Measurements from ENCODE around the gene STOML1.
"Not testable (repeated sequence)": the region's sequence is repeated elsewhere in the genome, so short reads cannot be mapped to it uniquely, and the experiment has no call there.

The STOML1 gene

GRCh38 chr15:73944161-73945129 lies 47.6 kb downstream of the STOML1 start:
- DNase-seq, result no peak

DNA sequence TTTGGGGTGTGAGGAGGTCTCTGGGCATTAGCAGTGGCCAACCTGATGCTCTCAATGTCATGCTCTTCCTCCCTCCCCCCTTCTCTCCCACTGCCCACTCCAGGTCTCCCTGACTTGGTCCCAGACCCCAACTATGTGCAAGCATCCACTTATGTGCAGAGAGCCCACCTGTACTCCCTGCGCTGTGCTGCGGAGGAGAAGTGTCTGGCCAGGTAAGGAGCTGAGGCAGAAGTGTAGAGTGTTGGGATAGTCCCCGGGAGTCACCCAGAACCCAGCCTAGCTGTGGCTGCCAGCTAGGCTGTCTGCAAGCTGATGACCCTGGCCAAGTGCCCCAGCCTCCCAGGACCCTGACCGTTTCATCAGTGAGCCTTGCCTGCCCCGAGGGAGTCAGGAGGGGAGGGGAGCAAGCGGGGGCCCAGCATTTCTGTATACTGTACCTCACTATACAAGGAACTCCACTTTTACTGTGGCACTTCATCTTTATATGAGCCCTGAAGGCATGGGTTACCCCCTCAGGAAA lies 49.3 kb downstream of the STOML1 start:
- DNase-seq, result no peak

DNA sequence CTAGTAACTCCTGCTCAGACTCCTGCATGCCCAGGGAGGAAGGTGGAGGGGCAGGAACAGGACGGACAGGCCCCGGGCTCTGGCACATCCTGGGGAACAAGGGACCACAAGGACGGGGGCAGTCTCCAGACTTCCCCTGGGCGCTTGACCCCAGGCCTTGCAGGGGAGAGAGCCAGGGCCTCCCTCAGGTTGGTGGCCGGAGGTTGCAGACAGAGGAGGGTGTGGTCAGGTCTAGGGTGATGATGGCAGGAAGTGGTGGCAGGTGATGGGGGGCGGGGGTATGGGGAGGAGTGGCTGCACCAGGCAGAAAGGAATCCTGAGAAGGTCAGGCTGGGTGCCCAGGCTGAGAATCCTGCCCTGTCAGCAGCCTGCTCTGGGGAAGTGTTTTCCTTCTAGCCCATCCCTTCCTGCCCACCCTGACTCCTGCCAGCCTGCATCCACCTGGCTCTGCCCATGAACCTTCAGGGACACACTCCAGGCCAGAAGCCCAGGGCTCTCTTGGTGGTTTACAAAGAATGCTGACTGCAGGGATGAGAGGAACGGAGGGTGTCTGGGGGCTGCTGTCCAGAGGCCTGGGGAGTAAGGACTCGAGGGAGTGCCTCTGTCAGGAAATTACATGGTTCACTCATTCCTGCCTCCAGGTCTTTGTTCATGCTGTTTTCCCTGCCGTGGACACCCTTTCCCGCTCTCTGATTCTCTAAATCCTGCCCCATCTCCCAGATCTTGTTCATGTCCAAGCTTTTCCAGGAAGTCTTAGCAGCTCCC lies 50.0 kb downstream of the STOML1 start:
- DNase-seq, result peak; percentile 58

DNA sequence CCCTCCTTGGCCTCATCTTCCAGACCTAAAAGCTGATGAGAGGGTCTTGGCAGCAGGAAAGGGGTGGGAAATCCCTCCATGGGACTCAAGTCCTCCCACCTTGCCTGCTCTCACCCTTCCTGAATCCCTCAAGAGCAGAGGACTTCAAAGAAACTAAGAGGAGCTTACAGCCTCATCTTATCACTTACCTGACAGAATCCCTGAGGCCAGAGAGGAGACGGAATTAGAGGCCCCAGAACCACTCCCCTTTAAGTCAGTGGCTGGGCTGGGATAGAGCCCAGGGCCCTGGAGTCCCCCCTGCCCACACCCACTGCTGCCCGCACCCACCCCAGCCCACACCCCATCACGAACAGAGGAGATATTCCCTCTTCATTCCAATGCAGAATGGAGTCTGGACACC lies 50.6 kb downstream of the STOML1 start:
- DNase-seq, result no peak

- peak; percentile 84 for DNase-seq
Measured at GRCh38 chr15:73941044-73941443, 51.1 kb downstream of the STOML1 start.

- peak; percentile 30 for DNase-seq
Measured at GRCh38 chr15:73940061-73940981, 51.8 kb downstream of the STOML1 start.

GRCh38 chr15:73939138-73939537 lies 53.0 kb downstream of the STOML1 start:
- DNase-seq, result no peak

DNA sequence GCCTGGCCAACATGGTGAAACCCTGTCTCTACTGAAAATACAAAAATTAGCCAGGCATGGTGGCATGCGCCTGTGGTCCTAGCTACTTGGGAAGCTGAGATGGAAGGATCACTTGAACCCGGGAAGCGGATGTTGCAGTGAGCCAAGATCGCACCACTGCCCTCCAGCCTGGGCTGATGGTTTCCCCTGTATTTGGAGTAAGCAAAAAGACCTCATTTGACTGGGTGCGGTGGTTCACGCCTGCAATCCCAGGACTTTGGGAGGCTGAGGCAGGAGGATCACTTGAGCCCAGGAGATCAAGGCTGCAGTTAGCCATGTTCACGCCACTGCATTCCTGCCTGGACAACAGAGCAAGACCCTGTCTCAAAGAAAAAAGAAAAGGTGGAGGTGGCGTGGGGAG lies 53.6 kb downstream of the STOML1 start:
- not testable (repeated sequence) for DNase-seq

GRCh38 chr15:73937726-73938125 lies 54.4 kb downstream of the STOML1 start:
- no peak for DNase-seq

- DNase-seq, result no peak
Measured at GRCh38 chr15:73937296-73937695, 54.8 kb downstream of the STOML1 start.

- DNase-seq, result no peak
Measured at GRCh38 chr15:73936588-73937290, 55.4 kb downstream of the STOML1 start.

DNA sequence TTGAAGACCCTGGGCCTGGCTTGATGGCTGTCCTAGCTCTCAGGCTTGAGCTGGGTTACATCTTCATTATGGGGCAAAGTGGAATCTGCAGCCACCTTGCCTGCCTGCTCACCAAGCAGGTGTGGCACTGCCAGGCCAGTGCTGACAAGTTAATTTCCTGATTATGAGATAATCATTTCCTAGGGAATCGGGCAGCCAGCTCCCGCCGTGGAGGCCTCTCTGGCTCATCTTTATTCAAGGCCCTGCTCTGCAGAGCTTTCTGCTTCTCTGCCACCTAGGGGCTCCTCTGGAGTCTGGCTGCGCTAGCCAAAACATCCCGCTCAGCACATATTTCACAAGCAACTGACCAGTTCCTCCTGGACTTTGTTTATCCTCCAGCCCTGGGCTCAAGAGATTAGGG lies 55.9 kb downstream of the STOML1 start:
- DNase-seq, result peak; percentile 72

DNA sequence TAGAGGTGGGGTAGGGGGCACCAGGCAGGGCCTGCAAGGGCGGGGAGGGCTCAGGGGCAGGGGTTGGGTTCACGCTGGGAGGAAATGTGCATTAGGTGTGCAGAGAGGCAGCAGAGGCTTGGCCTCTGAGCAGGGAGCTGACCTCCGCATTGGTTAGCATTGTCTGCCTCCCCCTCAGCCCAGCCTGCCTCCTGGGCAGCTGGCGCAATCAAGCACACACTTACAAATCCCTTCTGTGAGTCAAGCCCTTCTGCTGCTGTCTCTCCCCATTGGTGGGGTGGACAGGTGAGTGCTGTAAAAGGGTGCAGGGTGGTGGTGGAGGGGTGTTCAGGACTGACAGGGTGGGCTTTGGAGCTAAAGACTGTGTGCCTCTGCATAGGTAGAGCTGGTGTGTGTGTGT lies 56.5 kb downstream of the STOML1 start:
- DNase-seq, result peak; percentile 77

DNA sequence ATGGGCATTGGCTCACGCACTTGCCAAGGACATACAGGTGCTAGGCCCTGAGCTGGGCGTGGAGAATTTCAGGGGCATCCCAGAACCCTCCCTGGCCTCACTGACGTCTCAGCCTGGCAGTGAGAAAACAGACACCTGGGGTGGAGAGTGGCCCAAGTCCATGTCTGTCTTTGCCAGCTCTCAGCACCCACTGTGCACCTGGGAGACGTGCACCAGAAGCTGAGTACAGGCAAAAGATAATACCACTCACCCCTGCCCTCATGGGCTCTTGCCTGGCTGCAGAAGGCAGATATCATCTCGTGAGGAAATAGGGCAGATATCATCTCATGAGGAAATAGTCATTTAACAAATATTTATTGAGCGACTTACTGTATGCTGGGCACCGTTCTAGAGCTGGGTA lies 57.8 kb downstream of the STOML1 start:
- DNase-seq, result no peak

DNA sequence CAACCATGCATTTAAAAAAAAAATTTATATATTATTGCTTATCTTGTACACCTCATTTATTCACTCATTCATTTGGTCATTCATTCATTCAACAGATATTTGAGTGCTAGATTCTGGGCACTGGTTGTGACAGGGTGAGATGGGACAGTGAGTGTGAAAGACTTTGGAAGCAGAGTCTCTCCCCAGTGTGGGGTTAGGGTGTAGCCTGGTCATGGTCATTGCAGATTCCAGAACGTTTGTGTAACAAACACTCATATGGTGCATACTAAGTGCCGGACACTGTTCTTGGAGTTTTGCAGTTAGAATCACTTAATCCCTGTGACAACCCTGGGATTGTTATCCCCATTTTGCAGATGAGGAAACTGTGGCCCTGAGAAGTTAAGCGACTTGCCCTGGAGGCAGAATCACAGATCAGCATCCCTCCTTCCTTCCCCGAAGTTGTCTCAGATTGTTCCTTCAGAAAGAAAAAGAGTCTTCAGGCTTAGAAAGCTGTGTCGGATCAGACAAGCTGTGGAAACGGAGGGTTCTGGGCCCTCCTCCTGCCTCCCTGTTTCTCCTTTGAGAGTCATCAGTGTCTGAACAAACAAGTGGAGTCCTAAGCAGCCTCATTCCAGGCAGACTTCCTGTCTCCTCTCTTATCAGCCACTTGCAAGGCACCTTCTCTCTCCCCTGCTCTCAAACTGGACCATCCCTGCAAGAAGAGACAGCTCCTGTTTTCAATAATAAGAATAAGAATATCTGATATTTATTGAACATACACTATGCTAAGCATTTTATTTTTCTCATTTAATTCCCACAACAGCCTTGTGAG lies 59.5 kb downstream of the STOML1 start:
- no peak for DNase-seq

DNA sequence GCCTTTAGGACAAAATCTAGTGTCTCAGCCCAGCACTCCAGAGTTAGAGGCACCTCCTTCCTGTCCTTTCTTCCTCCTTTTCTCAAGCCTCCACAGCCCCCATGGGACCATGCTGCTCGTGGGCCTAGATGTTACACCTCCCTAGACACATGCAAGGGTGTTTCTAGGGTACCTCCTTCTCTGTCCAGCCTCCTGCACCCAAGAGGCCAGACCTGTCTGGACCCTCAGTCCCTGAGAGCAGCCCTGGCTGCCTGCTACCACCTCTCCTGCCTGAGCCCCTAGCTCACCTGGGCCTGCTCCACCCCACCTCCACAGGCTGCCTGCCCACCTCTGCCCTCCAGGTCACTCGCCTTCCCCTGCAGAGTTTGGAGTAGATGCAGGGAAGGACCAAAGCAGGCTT lies 60.7 kb downstream of the STOML1 start:
- DNase-seq, result no peak

GRCh38 chr15:73930790-73931281 lies 61.3 kb downstream of the STOML1 start:
- DNase-seq, result no peak

GRCh38 chr15:73930371-73930770 lies 61.7 kb downstream of the STOML1 start:
- peak; percentile 88 for DNase-seq

DNA sequence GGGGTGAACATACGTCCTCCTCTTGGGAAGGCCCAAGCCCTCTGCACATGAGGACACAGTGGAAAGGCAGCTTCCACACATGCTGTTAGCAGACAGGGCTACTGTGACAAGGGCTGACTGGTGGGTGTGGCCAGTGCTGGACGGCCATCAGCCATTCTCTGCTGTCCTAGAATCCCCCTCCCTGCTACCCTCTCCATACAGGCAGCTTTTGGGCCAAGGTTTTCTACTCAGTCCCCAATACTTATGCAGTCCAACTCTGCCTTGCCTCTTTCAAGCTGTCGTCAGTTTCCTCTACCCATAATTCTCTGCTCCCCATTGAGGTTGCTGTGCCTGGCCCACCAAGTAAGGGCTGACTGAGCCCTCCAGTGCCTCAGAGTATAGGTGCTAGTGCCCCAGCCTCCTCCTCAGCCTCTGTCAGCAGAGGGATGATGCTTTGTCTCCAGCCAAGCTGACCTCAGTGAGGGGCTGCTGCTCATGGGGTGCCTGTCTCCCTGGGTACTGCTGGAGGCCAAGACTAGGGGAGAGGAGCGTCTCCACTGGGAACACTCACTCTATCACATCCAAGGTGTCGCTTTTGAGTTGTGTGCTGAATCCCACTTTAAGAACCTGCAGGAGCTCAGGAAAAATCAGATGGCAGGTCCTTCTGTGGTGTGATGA lies 63.0 kb downstream of the STOML1 start:
- no peak for DNase-seq

All from kidney glomerular epithelial cell (primary cell).